Liver (tissue), 3 donors: ENCODE data around the gene REEP3.

ENCODE experiments used
- EGR1 ChIP-seq, 2 donors: IDR thresholded peaks; 2 replicates each; pipeline ENCODE4 v1.6.1; 2016 to 2018; ENCODE audit warnings: antibody characterized with exemption in 2 of 2, low read depth in 2 of 2
- FOXA1 ChIP-seq: IDR thresholded peaks from 2 replicates; pipeline ENCODE4 v1.6.1; 2016; ENCODE audit warnings: antibody characterized with exemption
- JUND ChIP-seq, 2 donors: IDR thresholded peaks; 2 replicates each; pipeline ENCODE4 v1.6.1; 2016; ENCODE audit warnings: antibody characterized with exemption in 2 of 2
- REST ChIP-seq: IDR thresholded peaks from 2 replicates; pipeline ENCODE4 v1.6.1; 2016; ENCODE audit warnings: antibody characterized with exemption, mild to moderate bottlenecking
- YY1 ChIP-seq: IDR thresholded peaks from 2 replicates; pipeline ENCODE4 v1.6.1; 2016; ENCODE audit warnings: antibody characterized with exemption, mild to moderate bottlenecking
- TF ChIP-seq, protein P1 (sequence below): fragments of 150-350 bp; IDR thresholded peaks from 2 replicates; pipeline ENCODE4 v1.5.1; 2017; ENCODE audit warnings: improper control_type of control experiment, low read depth, low read length; ENCODE audit not compliant: missing input control
- TF ChIP-seq, protein P2 (sequence below): IDR thresholded peaks from 2 replicates; pipeline ENCODE4 v1.6.1; 2016; ENCODE audit warnings: antibody characterized with exemption
- donor health status: healthy.
- donor health status: healthy.

- TF ChIP-seq, protein P1, sequence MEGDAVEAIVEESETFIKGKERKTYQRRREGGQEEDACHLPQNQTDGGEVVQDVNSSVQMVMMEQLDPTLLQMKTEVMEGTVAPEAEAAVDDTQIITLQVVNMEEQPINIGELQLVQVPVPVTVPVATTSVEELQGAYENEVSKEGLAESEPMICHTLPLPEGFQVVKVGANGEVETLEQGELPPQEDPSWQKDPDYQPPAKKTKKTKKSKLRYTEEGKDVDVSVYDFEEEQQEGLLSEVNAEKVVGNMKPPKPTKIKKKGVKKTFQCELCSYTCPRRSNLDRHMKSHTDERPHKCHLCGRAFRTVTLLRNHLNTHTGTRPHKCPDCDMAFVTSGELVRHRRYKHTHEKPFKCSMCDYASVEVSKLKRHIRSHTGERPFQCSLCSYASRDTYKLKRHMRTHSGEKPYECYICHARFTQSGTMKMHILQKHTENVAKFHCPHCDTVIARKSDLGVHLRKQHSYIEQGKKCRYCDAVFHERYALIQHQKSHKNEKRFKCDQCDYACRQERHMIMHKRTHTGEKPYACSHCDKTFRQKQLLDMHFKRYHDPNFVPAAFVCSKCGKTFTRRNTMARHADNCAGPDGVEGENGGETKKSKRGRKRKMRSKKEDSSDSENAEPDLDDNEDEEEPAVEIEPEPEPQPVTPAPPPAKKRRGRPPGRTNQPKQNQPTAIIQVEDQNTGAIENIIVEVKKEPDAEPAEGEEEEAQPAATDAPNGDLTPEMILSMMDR, result no peak
- TF ChIP-seq FOXA1, result no peak
- no peak for TF ChIP-seq REST
- TF ChIP-seq, protein P2, sequence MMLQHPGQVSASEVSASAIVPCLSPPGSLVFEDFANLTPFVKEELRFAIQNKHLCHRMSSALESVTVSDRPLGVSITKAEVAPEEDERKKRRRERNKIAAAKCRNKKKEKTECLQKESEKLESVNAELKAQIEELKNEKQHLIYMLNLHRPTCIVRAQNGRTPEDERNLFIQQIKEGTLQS, result no peak
- TF ChIP-seq YY1, result no peak
- TF ChIP-seq JUND (IDR thresholded peaks at IDR 0.05), result no peak
- TF ChIP-seq EGR1 (IDR thresholded peaks at IDR 0.05; ENCODE audit: low read depth in 2 of 2), result no peak
Observed at GRCh38 chr10:63672491-63672890, 151.3 kb downstream of the REEP3 start.
